ENCODE data around the gene ANKIB1. TPM values are rescaled to one million over a fixed set of nuclear protein-coding genes. Genes with fewer than 3 reads are reported as not detected.
"Not testable (repeated sequence)": the region's sequence is repeated elsewhere in the genome, so short reads cannot be mapped to it uniquely, and the experiment has no call there.

The ANKIB1 gene
- total RNA-seq, 1 donor from 2014 or later: 37.3 TPM

GRCh38 chr7:92425311-92425947, 179.7 kb downstream of the ANKIB1 start:
- intact Hi-C loops (cut with DNase I): no loop called here

GRCh38 chr7:92427193-92427592, 181.4 kb downstream of the ANKIB1 start:
- DNase-seq: no peak
- intact Hi-C loops (cut with DNase I): no loop called here
- no peak for ATAC-seq (ENCODE audit: poor library complexity)

More at GRCh38 chr7:92425311-92425947, 179.7 kb downstream of the ANKIB1 start:
- ATAC-seq (ENCODE audit: poor library complexity) (no peak), DNase-seq (no peak)

- intact Hi-C loops (cut with DNase I): no loop called here
- no peak for ATAC-seq (ENCODE audit: poor library complexity)
Measured at GRCh38 chr7:92432299-92432946, 186.6 kb downstream of the ANKIB1 start.

GRCh38 chr7:92433019-92433418, 187.2 kb downstream of the ANKIB1 start:
- DNase-seq (no peak), ATAC-seq (ENCODE audit: poor library complexity) (no peak)
- intact Hi-C loops (cut with DNase I): no loop called here

More at GRCh38 chr7:92432299-92432946, 186.6 kb downstream of the ANKIB1 start:
- no peak for DNase-seq

- intact Hi-C loops (cut with DNase I): no loop called here
- no peak for DNase-seq
- ATAC-seq (ENCODE audit: poor library complexity): no peak
Measured at GRCh38 chr7:92435542-92435941, 189.8 kb downstream of the ANKIB1 start.

- intact Hi-C loops (cut with DNase I): no loop called here
- ATAC-seq (ENCODE audit: poor library complexity) (no peak), DNase-seq (no peak)
Measured at GRCh38 chr7:92436612-92437445, 191.1 kb downstream of the ANKIB1 start.

GRCh38 chr7:92437956-92438491, 192.2 kb downstream of the ANKIB1 start:
- intact Hi-C loops (cut with DNase I): no loop called here
- no peak for DNase-seq
- ATAC-seq (ENCODE audit: poor library complexity): no peak

- intact Hi-C loops (cut with DNase I): loop anchor here (10.0 kb wide), 1 partner anchor 608 kb away; no protein-coding TSS in a partner anchor
- ATAC-seq (ENCODE audit: poor library complexity); DNase-seq: not testable (repeated sequence)
Measured at GRCh38 chr7:92442720-92443119, 196.9 kb downstream of the ANKIB1 start.

- intact Hi-C loops (cut with DNase I): loop anchor here (2.0 to 10.0 kb wide), 2 partner anchors 202 to 612 kb away; partner anchors contain the start of genes ANKIB1 and KRIT1
- peak; percentile 37 for DNase-seq
- no peak for ATAC-seq (ENCODE audit: poor library complexity)
Measured at GRCh38 chr7:92446869-92447344, 201.1 kb downstream of the ANKIB1 start.

- intact Hi-C loops (cut with DNase I): loop anchor here (2.0 to 10.0 kb wide), 2 partner anchors 203 to 613 kb away; partner anchors contain the start of genes ANKIB1 and KRIT1
- ATAC-seq (ENCODE audit: poor library complexity) (peak; percentile 99), DNase-seq (peak; percentile 93)
Measured at GRCh38 chr7:92447345-92448204, 201.8 kb downstream of the ANKIB1 start, which contains the start of gene GATAD1. TSS of gene GATAD1 (plus strand) at chr7:92447482. CDS start at chr7:92447730, 248 bp downstream.

GRCh38 chr7:92448205-92448747, 202.5 kb downstream of the ANKIB1 start:
- ATAC-seq (ENCODE audit: poor library complexity) (peak; percentile 28), DNase-seq (peak; percentile 44)
- intact Hi-C loops (cut with DNase I): loop anchor here (10.0 kb wide), 1 partner anchor 613 kb away; no protein-coding TSS in a partner anchor

Small RNA genes lying within 50 kb of the gene (microRNA-seq; reads per million reads assigned to microRNA genes)
- gene MIR1285-1: not detected

Other genes starting within 250 kb of the ANKIB1 start
- gene CYP51A1, start 111.5 kb upstream of the ANKIB1 start, total RNA-seq: 16.0 TPM
- gene LRRD1, start 66.8 kb upstream of the ANKIB1 start, total RNA-seq: not detected
- 26.4 TPM for gene KRIT1, start 60 bp upstream of the ANKIB1 start, total RNA-seq
- gene GATAD1, start 201.5 kb downstream of the ANKIB1 start, total RNA-seq: 11.2 TPM
- gene ERVW-1, start 232.0 kb downstream of the ANKIB1 start, total RNA-seq: not detected

All from Right ventricle myocardium superior (tissue), 1 donor.